ENCODE results near the gene MRPL14. TPM values are rescaled to one million over a fixed set of nuclear protein-coding genes. Genes with fewer than 3 reads are reported as not detected.
A peak's percentile ranks its signal among the peaks of the same experiment; 100 is the strongest.

The MRPL14 gene
- total and polyA plus RNA-seq, 9 of the 15 experiments (the other 6 are each of a cell fraction or from before 2014, with no cell fraction given): 126 to 424 (median 165) TPM

GRCh38 chr6:44072959-44073611 lies 54.2 kb downstream of the MRPL14 start (continued):
- TF ChIP-seq ZBTB49 (CRISPR knock-in tag; IDR thresholded peaks at IDR 0.05; ENCODE audit: borderline replicate concordance) (no peak), PREB (CRISPR knock-in tag; IDR thresholded peaks at IDR 0.05) (no peak), POU5F1 (IDR thresholded peaks at IDR 0.05; ENCODE audit: borderline replicate concordance, low read depth, low read length, partially characterized antibody) (no peak), POLR2B (IDR thresholded peaks at IDR 0.05; ENCODE audit: low read depth, partially characterized antibody) (peak; percentile 77), MIER1 (IDR thresholded peaks at IDR 0.05; ENCODE audit: low read depth) (no peak), SP2 (IDR thresholded peaks at IDR 0.05; ENCODE audit: extremely low read depth, low read depth, low read length, poor library complexity, severe bottlenecking) (no peak), MYC (IDR thresholded peaks at IDR 0.05; ENCODE audit: low read depth, low read length) (peak; percentile 40; the same call in 1 of the 2 replicates), MYC (CRISPR knock-in tag; IDR thresholded peaks at IDR 0.05; ENCODE audit: borderline replicate concordance, low read depth) (peak; percentile 56; the same call in 1 of the 2 replicates), POLR3G (IDR thresholded peaks at IDR 0.05; ENCODE audit: extremely low read depth, insufficient read length, insufficient replicate concordance) (no peak), RBFOX2 (IDR thresholded peaks at IDR 0.05; ENCODE audit: low read depth, low read length) (peak; percentile 70), BRF1 (IDR thresholded peaks at IDR 0.05; ENCODE audit: borderline replicate concordance, extremely low read depth, insufficient read length) (no peak), JUND (IDR thresholded peaks at IDR 0.05; ENCODE audit: borderline replicate concordance, low read depth, low read length) (0 out of 2 replicates have a peak, but pooled peaks have one; percentile 3), JUND (tag; IDR thresholded peaks at IDR 0.05; ENCODE audit: borderline replicate concordance, low read depth, low read length) (peak; percentile 51; the same call in 2 of the 3 replicates)
- TF ChIP-seq, protein P1, sequence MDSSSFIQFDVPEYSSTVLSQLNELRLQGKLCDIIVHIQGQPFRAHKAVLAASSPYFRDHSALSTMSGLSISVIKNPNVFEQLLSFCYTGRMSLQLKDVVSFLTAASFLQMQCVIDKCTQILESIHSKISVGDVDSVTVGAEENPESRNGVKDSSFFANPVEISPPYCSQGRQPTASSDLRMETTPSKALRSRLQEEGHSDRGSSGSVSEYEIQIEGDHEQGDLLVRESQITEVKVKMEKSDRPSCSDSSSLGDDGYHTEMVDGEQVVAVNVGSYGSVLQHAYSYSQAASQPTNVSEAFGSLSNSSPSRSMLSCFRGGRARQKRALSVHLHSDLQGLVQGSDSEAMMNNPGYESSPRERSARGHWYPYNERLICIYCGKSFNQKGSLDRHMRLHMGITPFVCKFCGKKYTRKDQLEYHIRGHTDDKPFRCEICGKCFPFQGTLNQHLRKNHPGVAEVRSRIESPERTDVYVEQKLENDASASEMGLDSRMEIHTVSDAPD (CRISPR knock-in tag; IDR thresholded peaks at IDR 0.05): no peak
- TF ChIP-seq, protein P2, sequence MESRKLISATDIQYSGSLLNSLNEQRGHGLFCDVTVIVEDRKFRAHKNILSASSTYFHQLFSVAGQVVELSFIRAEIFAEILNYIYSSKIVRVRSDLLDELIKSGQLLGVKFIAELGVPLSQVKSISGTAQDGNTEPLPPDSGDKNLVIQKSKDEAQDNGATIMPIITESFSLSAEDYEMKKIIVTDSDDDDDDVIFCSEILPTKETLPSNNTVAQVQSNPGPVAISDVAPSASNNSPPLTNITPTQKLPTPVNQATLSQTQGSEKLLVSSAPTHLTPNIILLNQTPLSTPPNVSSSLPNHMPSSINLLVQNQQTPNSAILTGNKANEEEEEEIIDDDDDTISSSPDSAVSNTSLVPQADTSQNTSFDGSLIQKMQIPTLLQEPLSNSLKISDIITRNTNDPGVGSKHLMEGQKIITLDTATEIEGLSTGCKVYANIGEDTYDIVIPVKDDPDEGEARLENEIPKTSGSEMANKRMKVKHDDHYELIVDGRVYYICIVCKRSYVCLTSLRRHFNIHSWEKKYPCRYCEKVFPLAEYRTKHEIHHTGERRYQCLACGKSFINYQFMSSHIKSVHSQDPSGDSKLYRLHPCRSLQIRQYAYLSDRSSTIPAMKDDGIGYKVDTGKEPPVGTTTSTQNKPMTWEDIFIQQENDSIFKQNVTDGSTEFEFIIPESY (CRISPR knock-in tag; IDR thresholded peaks at IDR 0.05): no peak
- TF ChIP-seq, protein P3, sequence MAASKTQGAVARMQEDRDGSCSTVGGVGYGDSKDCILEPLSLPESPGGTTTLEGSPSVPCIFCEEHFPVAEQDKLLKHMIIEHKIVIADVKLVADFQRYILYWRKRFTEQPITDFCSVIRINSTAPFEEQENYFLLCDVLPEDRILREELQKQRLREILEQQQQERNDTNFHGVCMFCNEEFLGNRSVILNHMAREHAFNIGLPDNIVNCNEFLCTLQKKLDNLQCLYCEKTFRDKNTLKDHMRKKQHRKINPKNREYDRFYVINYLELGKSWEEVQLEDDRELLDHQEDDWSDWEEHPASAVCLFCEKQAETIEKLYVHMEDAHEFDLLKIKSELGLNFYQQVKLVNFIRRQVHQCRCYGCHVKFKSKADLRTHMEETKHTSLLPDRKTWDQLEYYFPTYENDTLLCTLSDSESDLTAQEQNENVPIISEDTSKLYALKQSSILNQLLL (CRISPR knock-in tag; IDR thresholded peaks at IDR 0.05; ENCODE audit: borderline replicate concordance): no peak

Data from K562 (cell line).